H1 (cell line): Measurements from ENCODE around the gene UQCRFS1. TPM values are rescaled to one million over a fixed set of nuclear protein-coding genes. Genes with fewer than 3 reads are reported as not detected.
A peak's percentile ranks its signal among the peaks of the same experiment; 100 is the strongest.

ENCODE experiments used
- CTCF ChIA-PET: fragments of 300-600 bp; sonication (Branson Sonifier 250); formaldehyde crosslinking; loops from one replicate; lab custom pipeline; 2021; ENCODE audit not compliant: partially characterized antibody; lab: Charles Lee
- POLR2A ChIA-PET: fragments of 300-600 bp; sonication (Branson Sonifier 250); formaldehyde crosslinking; loops from one replicate; lab custom pipeline; 2021; ENCODE audit warnings: inconsistent platforms; ENCODE audit not compliant: partially characterized antibody; lab: Charles Lee
- DNase-seq, 2 experiments: peaks; one replicate each; pipeline versions ENCODE4 v3.0.0 to v3.0.0-alpha.2; 2010 to 2022; ENCODE audit warnings: low spot score in 2 of 2, low read depth in 1 of 2, mixed read lengths in 1 of 2
- FAIRE-seq: peaks from 2 replicates; lab custom pipeline; 2011; peaks lifted over from hg19 to GRCh38; lab: Jason Lieb, UNC
- H2AFZ ChIP-seq: 2 replicates; pipeline ENCODE4 v1.8.1; 2012; ENCODE audit warnings: low read length, inconsistent platforms
- H2AK5ac ChIP-seq: 2 replicates; pipeline ENCODE4 v1.6.1; 2013; ENCODE audit warnings: low read depth, low read length
- H2BK120ac ChIP-seq: replicated peaks from 2 replicates; pipeline ENCODE3; 2013; ENCODE audit warnings: low read depth, low read length, inconsistent platforms
- H2BK12ac ChIP-seq: 2 replicates; pipeline ENCODE4 v1.6.1; 2013; ENCODE audit warnings: low read depth, low read length
- H2BK15ac ChIP-seq: 2 replicates; pipeline ENCODE4 v1.6.1; 2013; ENCODE audit warnings: low read length
- H2BK20ac ChIP-seq: 2 replicates; pipeline ENCODE4 v1.6.1; 2013; ENCODE audit warnings: low read length
- H2BK5ac ChIP-seq: 2 replicates; pipeline ENCODE4 v1.6.1; 2013; ENCODE audit warnings: low read depth, low read length
- H3K14ac ChIP-seq: 2 replicates; pipeline ENCODE4 v1.6.1; 2013; ENCODE audit warnings: inconsistent platforms; ENCODE audit not compliant: insufficient read length
- H3K18ac ChIP-seq: 2 replicates; pipeline ENCODE4 v1.6.1; 2013; ENCODE audit warnings: low read length; ENCODE audit errors: extremely low read depth
- H3K23ac ChIP-seq: 2 replicates; pipeline ENCODE4 v1.6.1; 2013; ENCODE audit warnings: inconsistent platforms; ENCODE audit not compliant: insufficient read length
- H3K23me2 ChIP-seq: 2 replicates; pipeline ENCODE4 v1.6.1; 2013; ENCODE audit warnings: low read depth, low read length
- H3K27ac ChIP-seq: 2 replicates; pipeline ENCODE4 v1.6.1; 2011; ENCODE audit warnings: low read depth, low read length, inconsistent platforms
- H3K27me3 ChIP-seq, 4 experiments: replicated peaks in 1 of 4; 1 replicate in 1 of 4; 2 replicates in 3 of 4; pipeline versions ENCODE4 v1.6.1 to v1.8.1; 2011 to 2013; ENCODE audit warnings: low read length in 3 of 4, mild to moderate bottlenecking in 3 of 4, inconsistent platforms in 2 of 4, mixed read lengths in 2 of 4, moderate library complexity in 1 of 4; ENCODE audit not compliant: control insufficient read depth in 3 of 4, insufficient read depth in 3 of 4; ENCODE audit errors: extremely low read depth in 1 of 4
- H3K36me3 ChIP-seq, 4 experiments: 2 replicates each; pipeline versions ENCODE4 v1.6.1 to v1.8.1; 2011 to 2013; ENCODE audit warnings: mild to moderate bottlenecking in 4 of 4, low read length in 3 of 4, moderate library complexity in 2 of 4, control low read depth in 1 of 4, inconsistent platforms in 1 of 4; ENCODE audit not compliant: insufficient read depth in 4 of 4, control insufficient read depth in 2 of 4
- H3K4ac ChIP-seq: replicated peaks from 2 replicates; pipeline ENCODE3; 2013; ENCODE audit warnings: low read length, low read depth, mixed read lengths, inconsistent platforms; ENCODE audit not compliant: insufficient read length
- H3K4me1 ChIP-seq, 4 experiments: replicated peaks in 1 of 4; 1 replicate in 1 of 4; 2 replicates in 3 of 4; pipeline versions ENCODE4 v1.6.1 to v1.8.1; 2011 to 2013; ENCODE audit warnings: low read length in 3 of 4, inconsistent platforms in 2 of 4, mixed read lengths in 1 of 4; ENCODE audit not compliant: insufficient read depth in 4 of 4, control insufficient read depth in 3 of 4
- H3K4me2 ChIP-seq, 2 experiments: 2 replicates each; pipeline versions ENCODE4 v1.6.1 to v1.8.1; 2011 to 2013; ENCODE audit warnings: low read depth in 2 of 2, low read length in 2 of 2, control low read depth in 1 of 2, inconsistent platforms in 1 of 2, mild to moderate bottlenecking in 1 of 2; ENCODE audit not compliant: insufficient read depth in 1 of 2
- H3K4me3 ChIP-seq, 4 experiments: fragments of 200-600, 300-600 bp in 1 of 4; sonication (generic), shearing (Covaris generic), sonication (Bioruptor Twin) in 1 of 4; 2 replicates each; pipeline versions ENCODE4 v1.5.1 to v1.8.1; 2011 to 2016; ENCODE audit warnings: low read length in 4 of 4, low read depth in 3 of 4, control low read depth in 2 of 4, inconsistent platforms in 2 of 4, mild to moderate bottlenecking in 2 of 4, mixed read lengths in 1 of 4, moderate library complexity in 1 of 4; ENCODE audit not compliant: insufficient read depth in 2 of 4; ENCODE audit errors: extremely low read depth in 1 of 4
- H3K56ac ChIP-seq: replicated peaks from 2 replicates; pipeline ENCODE3; 2013; ENCODE audit warnings: low read depth, mild to moderate bottlenecking, mixed read lengths, low read length, inconsistent platforms; ENCODE audit not compliant: insufficient read length
- H3K79me1 ChIP-seq: 2 replicates; pipeline ENCODE4 v1.6.1; 2013; ENCODE audit warnings: low read depth, low read length, control low read depth
- H3K79me2 ChIP-seq, 2 experiments: 2 replicates each; pipeline versions ENCODE4 v1.6.1 to v1.8.1; 2012 to 2013; ENCODE audit warnings: low read length in 2 of 2, mild to moderate bottlenecking in 2 of 2, inconsistent platforms in 1 of 2; ENCODE audit not compliant: insufficient read depth in 2 of 2, control insufficient read depth in 1 of 2
- H3K9ac ChIP-seq, 4 experiments: replicated peaks in 1 of 4; 1 replicate in 1 of 4; 2 replicates in 3 of 4; pipeline versions ENCODE4 v1.6.1 to v1.8.1; 2011 to 2013; ENCODE audit warnings: low read depth in 3 of 4, low read length in 3 of 4, control low read depth in 2 of 4, mild to moderate bottlenecking in 2 of 4, moderate library complexity in 2 of 4, inconsistent platforms in 1 of 4; ENCODE audit errors: extremely low read depth in 1 of 4
- H3K9me3 ChIP-seq, 2 experiments: 2 replicates each; pipeline versions ENCODE4 v1.6.1 to v1.8.1; 2012 to 2013; ENCODE audit warnings: mild to moderate bottlenecking in 2 of 2, moderate library complexity in 2 of 2, control low read depth in 1 of 2, inconsistent platforms in 1 of 2, low read depth in 1 of 2, low read length in 1 of 2, mixed read lengths in 1 of 2; ENCODE audit not compliant: insufficient read depth in 2 of 2
- H4K20me1 ChIP-seq, 2 experiments: replicated peaks in 1 of 2; 2 replicates each; pipeline versions ENCODE3 to v1.8.1; 2011 to 2013; ENCODE audit warnings: inconsistent platforms in 2 of 2, low read length in 2 of 2, mild to moderate bottlenecking in 1 of 2; ENCODE audit not compliant: insufficient read depth in 2 of 2, control insufficient read depth in 1 of 2
- H4K5ac ChIP-seq: 2 replicates; pipeline ENCODE4 v1.6.1; 2013; ENCODE audit warnings: low read length, low read depth, mixed read lengths, inconsistent platforms; ENCODE audit not compliant: insufficient read length
- H4K8ac ChIP-seq: 2 replicates; pipeline ENCODE4 v1.8.0; 2013; ENCODE audit warnings: mild to moderate bottlenecking, moderate library complexity, low read length, inconsistent platforms; ENCODE audit not compliant: insufficient read depth; ENCODE audit errors: extremely low read depth
- H4K91ac ChIP-seq: replicated peaks from 2 replicates; pipeline ENCODE3; 2013; ENCODE audit warnings: low read length, mixed read lengths, inconsistent platforms; ENCODE audit not compliant: insufficient read length
- ATF2 ChIP-seq: IDR thresholded peaks from 2 replicates; pipeline ENCODE4 v1.6.1; 2012; ENCODE audit warnings: low read length, inconsistent platforms
- BCL11A ChIP-seq, 2 experiments: IDR thresholded peaks; one replicate each; pipeline ENCODE4 v1.6.1; 2011; ENCODE audit warnings: low read depth in 2 of 2, low read length in 2 of 2, mild to moderate bottlenecking in 2 of 2
- BRCA1 ChIP-seq: IDR thresholded peaks from 2 replicates; pipeline ENCODE4 v1.6.1; 2012; ENCODE audit warnings: low read depth, low read length, improper control_type of control experiment
- EGR1 ChIP-seq: IDR thresholded peaks from 2 replicates; pipeline ENCODE4 v1.6.1; 2011; ENCODE audit warnings: low read depth, low read length, borderline replicate concordance
- POLR2AphosphoS5 ChIP-seq: IDR thresholded peaks from 2 replicates; pipeline ENCODE4 v1.6.1; 2011; ENCODE audit warnings: low read depth, low read length
- RBBP5 ChIP-seq: IDR thresholded peaks from 2 replicates; pipeline ENCODE4 v1.7.1; 2012; ENCODE audit warnings: low read depth, mild to moderate bottlenecking, inconsistent platforms, low read length, moderate library complexity, borderline replicate concordance
- SP1 ChIP-seq: IDR thresholded peaks from 2 replicates; pipeline ENCODE4 v1.6.1; 2011; ENCODE audit warnings: low read depth, low read length
- SUZ12 ChIP-seq: fragments of 200-600 bp; sonication (generic); IDR thresholded peaks from 2 replicates; pipeline ENCODE4 v1.6.1; 2012; ENCODE audit warnings: mild to moderate bottlenecking, inconsistent platforms, low read length, moderate library complexity, mixed read lengths
- TBP ChIP-seq: IDR thresholded peaks from 2 replicates; pipeline ENCODE4 v1.6.1; 2011; ENCODE audit warnings: low read depth, low read length, improper control_type of control experiment
- ZNF274 ChIP-seq: IDR thresholded peaks from 2 replicates; pipeline ENCODE4 v1.7.0; 2012; ENCODE audit warnings: low read length, borderline replicate concordance; ENCODE audit errors: extremely low read depth
- WGBS, 2 experiments: shearing (Covaris generic) in 1 of 2; methylation state at CpG; one replicate each; pipeline versions ENCODE4 v1.1.6 to v1.1.7; 2013 to 2015; ENCODE audit warnings: low lambda C conversion rate in 2 of 2, mixed read lengths in 2 of 2, inconsistent platforms in 1 of 2, low coverage in 1 of 2, missing lambda C conversion rate in 1 of 2; ENCODE audit not compliant: insufficient replicate concordance in 2 of 2, insufficient coverage in 1 of 2, insufficient read length in 1 of 2; ENCODE audit errors: extremely low coverage in 1 of 2, missing lambda C conversion rate in 1 of 2; 5-methylcytosine and 5-hydroxymethylcytosine counted together
- polyA plus RNA-seq, 7 experiments: library from polyadenylated mRNA; depleted of rRNA in 3 of 7; stranded (reverse) in 5 of 7; unstranded in 2 of 7; fragments of >200 nt in 5 of 7; fragments of 200-250 nt in 2 of 7; gene quantifications; 1 replicate in 5 of 7; 2 replicates in 1 of 7; 4 replicates in 1 of 7; pipeline versions ENCODE4 v1.2.1 to v1.2.3, GENCODE V29; 2011 to 2013; ENCODE audit warnings: missing spikeins in 2 of 7, mixed read lengths in 2 of 7
- total RNA-seq: library from RNA; stranded (reverse); fragmentation: NEBNext Ultra II Directional; extraction: Animal tissue kit (Norgen Biotek cat#: 25700); gene quantifications from 2 replicates; pipeline ENCODE4 v1.2.1, GENCODE V29; 2021
- TF ChIP-seq, protein P1 (sequence below): IDR thresholded peaks from 2 replicates; pipeline ENCODE4 v1.6.1; 2012; ENCODE audit warnings: inconsistent platforms

UQCRFS1 gene
- total and polyA plus RNA-seq, 2 of the 8 experiments (the other 6 are each of a cell fraction or from before 2014, with no cell fraction given): 52.4 to 59.1 TPM

DNA sequence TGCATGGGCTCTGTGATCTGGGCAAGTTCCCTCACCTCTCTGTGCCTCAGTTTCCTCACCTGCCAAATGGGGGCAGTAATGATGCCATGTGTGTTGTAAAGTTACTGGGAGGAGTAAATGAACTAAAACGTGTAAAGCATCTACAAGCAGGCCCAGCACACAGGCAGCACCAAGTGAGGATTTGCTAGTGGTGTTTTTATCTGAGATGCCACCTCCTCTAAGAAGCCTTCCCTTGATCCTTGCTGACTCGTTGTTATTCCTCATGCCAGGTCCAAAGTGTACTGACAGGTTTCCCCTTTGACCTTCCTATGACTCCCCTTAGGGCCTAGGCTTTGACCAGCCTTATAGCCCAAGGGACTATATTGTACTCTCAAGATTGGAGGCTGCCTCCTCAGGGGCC, 1.5 kb upstream of the UQCRFS1 start:
- POLR2A ChIA-PET: no interaction called here

More for the DNA sequence above, 1.5 kb upstream of the UQCRFS1 start:
- no peak overlapping the region for H3K9ac ChIP-seq
- H4K5ac ChIP-seq: no peak overlapping the region
- CTCF ChIA-PET: no interaction called here
- H3K36me3 ChIP-seq: no peaks in the 10 kb centered on the region; a peak in 1 of 8 replicates
- H3K4me1 ChIP-seq: peaks cover 2 to 13% (median 5%) of the 10 kb centered on the region in 4 experiments; a peak in 4 of 7 replicates
- H3K23me2 ChIP-seq: peaks cover 4% of the 10 kb centered on the region
- no peak overlapping the region for H3K14ac ChIP-seq
- no peak overlapping the region for H3K27ac ChIP-seq
- no peak overlapping the region for H2BK120ac ChIP-seq
- H3K4ac ChIP-seq: no peak overlapping the region
- H2BK12ac ChIP-seq: 0 out of 2 replicates have a peak overlapping the region, but pooled peaks have one; percentile 75
- FAIRE-seq: no peak
- H4K20me1 ChIP-seq: peaks cover 6 to 9% of the 10 kb centered on the region in 2 experiments
- no peak overlapping the region for H3K4me2 ChIP-seq
- TF ChIP-seq TBP: no peak
- TF ChIP-seq ATF2: no peak
- TF ChIP-seq BCL11A (IDR thresholded peaks at IDR 0.05; ENCODE audit: low read depth in 2 of 2, low read length in 2 of 2): no peak
- TF ChIP-seq, protein P1, sequence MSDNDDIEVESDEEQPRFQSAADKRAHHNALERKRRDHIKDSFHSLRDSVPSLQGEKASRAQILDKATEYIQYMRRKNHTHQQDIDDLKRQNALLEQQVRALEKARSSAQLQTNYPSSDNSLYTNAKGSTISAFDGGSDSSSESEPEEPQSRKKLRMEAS: no peak
- no peak for TF ChIP-seq POLR2AphosphoS5
- no peak for TF ChIP-seq RBBP5
- TF ChIP-seq SUZ12: no peak
- no peak for TF ChIP-seq EGR1
- TF ChIP-seq SP1: no peak
- no peak for TF ChIP-seq BRCA1
- no peak for TF ChIP-seq ZNF274
- H4K91ac ChIP-seq: no peak overlapping the region
- H3K4me3 ChIP-seq: no peak overlapping the region
- no peaks in the 10 kb centered on the region for H3K27me3 ChIP-seq
- no peak overlapping the region for H2AK5ac ChIP-seq
- H4K8ac ChIP-seq: no peak overlapping the region
- H3K18ac ChIP-seq: no peak overlapping the region
- H3K9me3 ChIP-seq: no peaks in the 10 kb centered on the region
- no peak overlapping the region for H2BK5ac ChIP-seq
- DNase-seq: no peak
- 72% methylated on average over 2 of the region's 2 CpGs; no CpG with 5 or more reads in 1 of the 2 experiments for WGBS, 2 experiments
- H3K56ac ChIP-seq: no peak overlapping the region
- no peak overlapping the region for H3K23ac ChIP-seq
- H3K79me2 ChIP-seq: peaks cover 20 to 33% of the 10 kb centered on the region in 2 experiments
- H2BK15ac ChIP-seq: no peak overlapping the region
- H2AFZ ChIP-seq: no peak overlapping the region
- H2BK20ac ChIP-seq: no peak overlapping the region
- H3K79me1 ChIP-seq: no peaks in the 10 kb centered on the region
